ENCODE measurements around the gene SIT1.

The SIT1 gene

DNA sequence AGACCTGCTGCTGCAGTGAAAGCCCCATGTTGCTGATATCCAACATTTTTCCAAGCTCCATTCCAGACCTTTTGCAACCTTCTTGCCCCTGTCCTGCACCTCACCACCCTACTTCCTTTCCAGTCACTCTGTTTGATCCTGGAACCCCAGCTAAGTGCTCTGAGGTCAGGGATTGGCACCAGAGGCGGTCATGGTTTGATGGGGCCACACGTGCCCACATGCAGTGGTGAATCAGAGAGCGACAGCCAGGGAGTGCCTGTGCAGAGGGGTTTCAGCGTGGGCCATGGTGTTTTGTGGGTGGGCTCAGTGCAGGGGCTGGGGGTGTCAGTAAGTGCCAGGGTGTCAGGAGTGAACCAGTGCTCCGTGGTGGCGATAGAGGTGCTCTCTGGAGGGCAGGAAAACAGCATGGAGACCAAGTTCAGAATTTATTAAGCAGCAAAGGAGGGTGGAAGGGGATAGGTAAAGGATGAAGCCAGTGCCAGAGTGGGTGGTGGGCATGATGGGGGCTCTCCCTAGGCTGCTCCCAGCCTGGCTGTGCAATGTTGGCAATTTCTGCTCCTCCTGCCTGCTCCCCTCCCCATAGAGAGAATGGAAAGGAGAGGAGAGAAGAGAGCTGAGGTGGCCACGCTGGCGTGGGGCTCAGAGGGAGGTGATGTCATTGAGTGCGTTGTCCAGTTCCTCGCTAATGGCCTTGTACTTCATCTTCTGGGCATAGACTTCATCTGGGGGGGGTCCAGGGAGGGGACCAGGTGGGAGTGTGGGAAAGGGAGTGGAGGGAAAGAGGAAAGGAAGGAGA, 32.0 kb upstream of the SIT1 start:
- no peak for DNase-seq (ENCODE audit: low read depth in 3 of 3)

GRCh38 chr9:35682051-35682450, 31.3 kb upstream of the SIT1 start:
- no peak for DNase-seq (ENCODE audit: low read depth in 3 of 3)

GRCh38 chr9:35681341-35682002, 30.7 kb upstream of the SIT1 start:
- DNase-seq (ENCODE audit: low read depth in 3 of 3): no peak

DNA sequence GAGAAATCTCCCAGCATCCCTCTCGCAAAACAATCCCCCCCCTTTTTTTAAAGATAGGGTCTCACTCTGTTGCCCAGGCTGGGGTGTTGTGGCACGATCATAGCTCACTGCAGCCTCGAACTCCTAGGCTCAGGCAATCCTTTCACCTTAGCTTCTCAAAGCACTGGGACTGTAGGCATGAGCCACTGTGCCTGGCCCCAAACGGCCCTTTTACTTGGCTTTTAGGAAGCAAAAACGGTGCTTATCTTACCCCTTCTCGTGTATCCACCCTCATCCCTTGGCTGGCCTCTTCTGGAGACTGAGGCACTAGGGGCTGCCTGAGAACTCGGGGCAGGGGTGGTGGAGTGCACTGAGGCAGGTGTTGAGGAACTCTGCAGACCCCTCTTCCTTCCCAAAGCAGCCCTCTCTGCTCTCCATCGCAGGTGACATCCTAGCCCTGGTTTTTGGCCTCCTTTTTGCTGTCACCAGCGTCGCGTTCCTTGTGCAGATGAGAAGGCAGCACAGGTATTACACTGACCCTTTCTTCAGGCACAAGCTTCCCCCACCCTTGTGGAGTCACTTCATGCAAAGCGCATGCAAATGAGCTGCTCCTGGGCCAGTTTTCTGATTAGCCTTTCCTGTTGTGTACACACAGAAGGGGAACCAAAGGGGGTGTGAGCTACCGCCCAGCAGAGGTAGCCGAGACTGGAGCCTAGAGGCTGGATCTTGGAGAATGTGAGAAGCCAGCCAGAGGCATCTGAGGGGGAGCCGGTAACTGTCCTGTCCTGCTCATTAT, 29.8 kb upstream of the SIT1 start:
- no peak for DNase-seq (ENCODE audit: low read depth in 3 of 3)

- DNase-seq (ENCODE audit: low read depth in 3 of 3): no peak
Measured at GRCh38 chr9:35679766-35680330, 29.1 kb upstream of the SIT1 start.

DNA sequence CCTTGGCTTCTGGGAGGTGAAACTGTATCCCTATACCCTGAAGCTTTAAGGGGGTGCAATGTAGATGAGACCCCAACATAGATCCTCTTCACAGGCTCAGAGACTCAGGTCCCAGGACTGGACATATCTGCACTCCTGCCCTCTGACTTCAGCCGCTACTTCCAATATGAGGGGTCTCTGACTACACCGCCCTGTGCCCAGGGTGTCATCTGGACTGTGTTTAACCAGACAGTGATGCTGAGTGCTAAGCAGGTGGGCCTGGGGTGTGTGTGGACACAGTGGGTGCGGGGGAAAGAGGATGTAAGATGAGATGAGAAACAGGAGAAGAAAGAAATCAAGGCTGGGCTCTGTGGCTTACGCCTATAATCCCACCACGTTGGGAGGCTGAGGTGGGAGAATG, 28.4 kb upstream of the SIT1 start:
- DNase-seq (ENCODE audit: low read depth in 3 of 3): no peak

- DNase-seq (ENCODE audit: low read depth in 3 of 3): peak in 1 of 3 experiments; percentile 32
Measured at GRCh38 chr9:35675732-35676392, 25.1 kb upstream of the SIT1 start.

DNA sequence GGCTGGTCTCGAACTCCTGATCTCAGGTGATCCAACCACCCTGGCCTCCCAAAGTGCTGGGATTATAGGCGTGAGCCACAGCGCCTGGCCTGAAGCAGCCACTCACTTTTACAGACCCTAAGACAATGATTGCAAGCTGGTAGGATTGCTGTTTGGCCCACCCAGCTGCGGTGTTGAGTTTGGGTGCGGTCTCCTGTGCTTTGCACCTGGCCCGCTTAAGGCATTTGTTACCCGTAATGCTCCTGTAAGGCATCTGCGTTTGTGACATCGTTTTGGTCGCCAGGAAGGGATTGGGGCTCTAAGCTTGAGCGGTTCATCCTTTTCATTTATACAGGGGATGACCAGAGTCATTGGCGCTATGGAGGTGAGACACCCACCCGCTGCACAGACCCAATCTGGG, 24.5 kb upstream of the SIT1 start:
- no peak for DNase-seq (ENCODE audit: low read depth in 3 of 3)

GRCh38 chr9:35674025-35674361, 23.3 kb upstream of the SIT1 start:
- no peak for DNase-seq (ENCODE audit: low read depth in 3 of 3)

- no peak for DNase-seq (ENCODE audit: low read depth in 3 of 3)
Measured at GRCh38 chr9:35673132-35674024, 22.6 kb upstream of the SIT1 start, which contains the start of gene CA9. TSS of gene CA9 (plus strand) at chr9:35673928. CDS start at chr9:35673960, 32 bp downstream.

- DNase-seq (ENCODE audit: low read depth in 3 of 3): no peak
Measured at GRCh38 chr9:35669331-35670145, 18.8 kb upstream of the SIT1 start.

DNA sequence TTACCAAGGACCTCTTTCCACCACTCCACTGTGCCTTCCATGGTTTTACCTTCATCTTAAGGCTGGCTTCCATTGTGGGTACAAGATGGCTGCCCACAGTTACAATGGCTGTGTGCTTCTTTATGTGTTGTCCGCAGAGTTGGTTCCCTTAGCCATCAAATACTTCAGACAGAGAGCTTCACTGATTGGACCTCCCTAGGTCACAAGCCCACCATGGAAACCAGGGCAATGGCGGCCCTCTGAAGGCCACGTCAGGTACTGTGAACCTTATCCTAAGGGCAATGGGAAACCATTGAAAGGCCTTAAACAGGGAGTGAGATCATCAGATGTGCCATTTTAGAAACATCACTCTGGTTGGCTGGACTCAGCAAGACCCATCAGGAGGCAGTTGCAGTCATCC, 17.2 kb upstream of the SIT1 start:
- no peak for DNase-seq (ENCODE audit: low read depth in 3 of 3)

DNA sequence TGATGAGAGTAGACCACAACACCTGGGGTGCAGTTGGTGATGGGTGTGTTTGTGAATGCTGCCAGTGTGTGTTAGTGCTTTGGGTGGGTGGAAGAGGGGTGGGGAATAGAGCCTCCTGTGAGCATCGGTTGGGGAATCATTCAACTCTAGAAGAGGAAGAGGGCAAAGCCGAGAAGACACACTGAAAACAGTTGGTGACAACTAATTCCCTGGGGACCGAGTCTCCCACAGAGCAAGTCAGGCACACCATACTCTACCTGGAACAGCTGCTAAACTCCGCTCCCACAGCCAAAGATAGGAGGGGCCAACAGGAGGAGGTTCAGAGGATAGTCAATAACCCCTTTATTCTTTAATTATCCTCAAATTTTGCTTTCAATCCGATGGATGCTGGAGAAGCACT, 15.8 kb upstream of the SIT1 start:
- DNase-seq (ENCODE audit: low read depth in 3 of 3): no peak

- DNase-seq (ENCODE audit: low read depth in 3 of 3): no peak
Measured at GRCh38 chr9:35666045-35666444, 15.3 kb upstream of the SIT1 start.

GRCh38 chr9:35665471-35665818, 14.7 kb upstream of the SIT1 start:
- DNase-seq (ENCODE audit: low read depth in 3 of 3): no peak

- DNase-seq (ENCODE audit: low read depth in 3 of 3): peak; percentile 40 to 77 (median 41)
Measured at GRCh38 chr9:35664531-35665470, 14.1 kb upstream of the SIT1 start, which contains the start of gene ARHGEF39. TSS of gene ARHGEF39 (minus strand) at chr9:35665195. CDS start at chr9:35665169, 26 bp downstream.

- no peak for DNase-seq (ENCODE audit: low read depth in 3 of 3)
Measured at GRCh38 chr9:35662437-35662836, 11.7 kb upstream of the SIT1 start.

DNA sequence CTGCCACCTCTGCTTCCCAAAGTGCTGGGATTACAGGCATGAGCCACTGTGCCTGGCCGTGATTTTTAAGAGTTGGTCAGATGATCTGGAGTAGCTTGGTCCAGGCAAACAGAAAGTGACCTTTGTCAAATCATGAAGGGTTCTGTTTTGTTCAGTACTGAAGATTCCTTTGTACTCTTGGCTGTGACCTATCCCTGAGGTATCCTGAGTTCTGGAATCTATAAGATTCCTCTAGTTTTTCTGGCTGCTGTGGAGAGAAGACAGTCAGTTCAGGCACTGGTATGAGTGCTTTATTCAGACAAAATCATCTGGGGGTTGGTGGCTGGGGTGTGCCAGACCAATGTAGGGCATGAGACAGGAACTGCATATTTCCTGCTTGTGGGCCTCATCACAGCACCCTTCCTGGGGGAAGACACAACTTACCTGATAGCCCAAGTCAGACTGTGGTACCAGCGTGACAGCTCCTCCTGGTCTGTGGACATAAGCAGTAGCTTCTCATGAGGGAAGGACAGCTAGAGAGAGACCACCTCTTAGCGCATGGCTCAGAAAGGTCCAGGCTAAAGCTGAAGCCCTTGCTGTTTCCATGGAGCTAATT, 11.1 kb upstream of the SIT1 start:
- no peak for DNase-seq (ENCODE audit: low read depth in 3 of 3)

Data from stimulated activated CD4-positive, alpha-beta T cell treated with anti-CD3 and anti-CD28 coated beads, TNF-alpha, amount 100 ng/mL, for 24 hours (primary cell).